HepG2 (cell line): ENCODE results near the gene PLOD2.

Experiments used
- ELF1 ChIP-seq: sonication (generic); formaldehyde crosslinking; IDR thresholded peaks from 2 replicates; pipeline ENCODE4 v1.4.0; 2020; ENCODE audit warnings: missing genetic modification reagents
- EP300 ChIP-seq, 3 experiments: sonication (generic) in 1 of 3; formaldehyde crosslinking in 1 of 3; IDR thresholded peaks; 2 replicates each; pipeline versions ENCODE4 v1.5.1 to v1.6.1; 2011 to 2020; ENCODE audit warnings: low read depth in 2 of 3, low read length in 2 of 3, borderline replicate concordance in 1 of 3, improper control_type of control experiment in 1 of 3, mild to moderate bottlenecking in 1 of 3, missing genetic modification reagents in 1 of 3, moderate library complexity in 1 of 3
- JUNB ChIP-seq: sonication (generic); formaldehyde crosslinking; IDR thresholded peaks from 2 replicates; pipeline ENCODE4 v1.8.0; 2022; ENCODE audit warnings: missing genetic modification reagents, mild to moderate bottlenecking, borderline replicate concordance
- NFIC ChIP-seq: IDR thresholded peaks from 2 replicates; pipeline ENCODE4 v1.6.1; 2012; ENCODE audit warnings: mild to moderate bottlenecking, low read length, inconsistent platforms
- POLR2A ChIP-seq, 2 experiments: IDR thresholded peaks; 2 replicates each; pipeline ENCODE4 v1.6.1; 2011; ENCODE audit warnings: low read depth in 2 of 2, low read length in 2 of 2, mild to moderate bottlenecking in 1 of 2, moderate library complexity in 1 of 2; ENCODE audit not compliant: insufficient read depth in 1 of 2
- POLR2AphosphoS5 ChIP-seq: IDR thresholded peaks from 2 replicates; pipeline ENCODE4 v1.6.1; 2012; ENCODE audit warnings: low read depth, low read length
- ZNF12 ChIP-seq: sonication (generic); formaldehyde crosslinking; IDR thresholded peaks from 2 replicates; pipeline ENCODE4 v1.5.0; 2020; ENCODE audit warnings: missing genetic modification reagents
- ZNF589 ChIP-seq: sonication (generic); formaldehyde crosslinking; conservative IDR thresholded peaks from 2 replicates; pipeline ENCODE4 v1.8.0; 2022; ENCODE audit warnings: mild to moderate bottlenecking, moderate library complexity, missing genetic modification reagents
- TF ChIP-seq, protein P1 (sequence below): sonication (generic); formaldehyde crosslinking; IDR thresholded peaks from 2 replicates; pipeline ENCODE4 v1.5.1; 2020; ENCODE audit warnings: mild to moderate bottlenecking, missing genetic modification reagents, moderate library complexity
- TF ChIP-seq, protein P2 (sequence below): sonication (generic); formaldehyde crosslinking; IDR thresholded peaks from 2 replicates; pipeline ENCODE4 v1.5.0; 2020; ENCODE audit warnings: mild to moderate bottlenecking, missing genetic modification reagents, moderate library complexity
- TF ChIP-seq, protein P3 (sequence below): sonication (generic); formaldehyde crosslinking; IDR thresholded peaks from 2 replicates; pipeline ENCODE4 v1.4.0; 2020; ENCODE audit warnings: missing genetic modification reagents
- TF ChIP-seq, protein P4 (sequence below): sonication (generic); formaldehyde crosslinking; IDR thresholded peaks from 2 replicates; pipeline ENCODE4 v1.4.0; 2020; ENCODE audit warnings: missing genetic modification reagents
- TF ChIP-seq, protein P5 (sequence below): sonication (generic); formaldehyde crosslinking; IDR thresholded peaks from 2 replicates; pipeline ENCODE4 v1.8.1; 2023; ENCODE audit warnings: mild to moderate bottlenecking, missing genetic modification reagents, borderline replicate concordance

DNA sequence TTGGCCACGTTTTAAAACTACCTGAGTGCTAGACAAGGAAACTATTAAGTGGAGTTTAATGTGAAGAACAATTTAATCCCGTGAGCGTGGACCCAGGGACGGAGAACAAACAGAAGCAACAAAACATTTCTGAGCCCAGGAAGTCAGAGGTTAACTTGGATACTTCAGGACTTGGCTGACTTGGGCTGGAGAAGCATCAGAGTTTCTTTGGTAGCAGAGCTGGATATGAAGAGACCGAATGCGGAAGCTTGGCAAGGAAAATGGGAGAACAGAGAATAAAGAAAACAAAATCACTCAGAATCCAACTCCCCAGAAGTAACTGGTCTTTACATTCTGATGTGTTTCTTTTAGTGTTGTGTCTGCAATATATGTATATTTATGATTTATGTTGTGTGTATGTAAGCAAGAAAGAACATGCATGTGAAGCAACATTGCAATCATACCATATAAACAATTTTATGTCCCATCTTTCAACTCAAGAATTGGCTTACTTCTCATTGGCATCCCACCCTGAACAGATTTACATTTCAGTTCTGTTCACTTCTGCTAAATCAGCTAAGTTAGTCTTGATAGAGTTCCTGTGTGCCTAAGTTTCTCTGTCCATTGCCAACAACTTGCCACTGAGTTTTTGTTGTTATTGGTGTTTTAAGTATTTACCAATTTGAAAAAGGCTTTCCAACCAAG, 17.2 kb upstream of the PLOD2 start:
- TF ChIP-seq, protein P1, sequence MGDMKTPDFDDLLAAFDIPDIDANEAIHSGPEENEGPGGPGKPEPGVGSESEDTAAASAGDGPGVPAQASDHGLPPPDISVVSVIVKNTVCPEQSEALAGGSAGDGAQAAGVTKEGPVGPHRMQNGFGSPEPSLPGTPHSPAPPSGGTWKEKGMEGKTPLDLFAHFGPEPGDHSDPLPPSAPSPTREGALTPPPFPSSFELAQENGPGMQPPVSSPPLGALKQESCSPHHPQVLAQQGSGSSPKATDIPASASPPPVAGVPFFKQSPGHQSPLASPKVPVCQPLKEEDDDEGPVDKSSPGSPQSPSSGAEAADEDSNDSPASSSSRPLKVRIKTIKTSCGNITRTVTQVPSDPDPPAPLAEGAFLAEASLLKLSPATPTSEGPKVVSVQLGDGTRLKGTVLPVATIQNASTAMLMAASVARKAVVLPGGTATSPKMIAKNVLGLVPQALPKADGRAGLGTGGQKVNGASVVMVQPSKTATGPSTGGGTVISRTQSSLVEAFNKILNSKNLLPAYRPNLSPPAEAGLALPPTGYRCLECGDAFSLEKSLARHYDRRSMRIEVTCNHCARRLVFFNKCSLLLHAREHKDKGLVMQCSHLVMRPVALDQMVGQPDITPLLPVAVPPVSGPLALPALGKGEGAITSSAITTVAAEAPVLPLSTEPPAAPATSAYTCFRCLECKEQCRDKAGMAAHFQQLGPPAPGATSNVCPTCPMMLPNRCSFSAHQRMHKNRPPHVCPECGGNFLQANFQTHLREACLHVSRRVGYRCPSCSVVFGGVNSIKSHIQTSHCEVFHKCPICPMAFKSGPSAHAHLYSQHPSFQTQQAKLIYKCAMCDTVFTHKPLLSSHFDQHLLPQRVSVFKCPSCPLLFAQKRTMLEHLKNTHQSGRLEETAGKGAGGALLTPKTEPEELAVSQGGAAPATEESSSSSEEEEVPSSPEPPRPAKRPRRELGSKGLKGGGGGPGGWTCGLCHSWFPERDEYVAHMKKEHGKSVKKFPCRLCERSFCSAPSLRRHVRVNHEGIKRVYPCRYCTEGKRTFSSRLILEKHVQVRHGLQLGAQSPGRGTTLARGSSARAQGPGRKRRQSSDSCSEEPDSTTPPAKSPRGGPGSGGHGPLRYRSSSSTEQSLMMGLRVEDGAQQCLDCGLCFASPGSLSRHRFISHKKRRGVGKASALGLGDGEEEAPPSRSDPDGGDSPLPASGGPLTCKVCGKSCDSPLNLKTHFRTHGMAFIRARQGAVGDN (CRISPR knock-in tag) = no peak
- TF ChIP-seq, protein P2, sequence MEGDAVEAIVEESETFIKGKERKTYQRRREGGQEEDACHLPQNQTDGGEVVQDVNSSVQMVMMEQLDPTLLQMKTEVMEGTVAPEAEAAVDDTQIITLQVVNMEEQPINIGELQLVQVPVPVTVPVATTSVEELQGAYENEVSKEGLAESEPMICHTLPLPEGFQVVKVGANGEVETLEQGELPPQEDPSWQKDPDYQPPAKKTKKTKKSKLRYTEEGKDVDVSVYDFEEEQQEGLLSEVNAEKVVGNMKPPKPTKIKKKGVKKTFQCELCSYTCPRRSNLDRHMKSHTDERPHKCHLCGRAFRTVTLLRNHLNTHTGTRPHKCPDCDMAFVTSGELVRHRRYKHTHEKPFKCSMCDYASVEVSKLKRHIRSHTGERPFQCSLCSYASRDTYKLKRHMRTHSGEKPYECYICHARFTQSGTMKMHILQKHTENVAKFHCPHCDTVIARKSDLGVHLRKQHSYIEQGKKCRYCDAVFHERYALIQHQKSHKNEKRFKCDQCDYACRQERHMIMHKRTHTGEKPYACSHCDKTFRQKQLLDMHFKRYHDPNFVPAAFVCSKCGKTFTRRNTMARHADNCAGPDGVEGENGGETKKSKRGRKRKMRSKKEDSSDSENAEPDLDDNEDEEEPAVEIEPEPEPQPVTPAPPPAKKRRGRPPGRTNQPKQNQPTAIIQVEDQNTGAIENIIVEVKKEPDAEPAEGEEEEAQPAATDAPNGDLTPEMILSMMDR (CRISPR knock-in tag) = no peak
- TF ChIP-seq JUNB (CRISPR knock-in tag) (no peak), EP300 (IDR thresholded peaks at IDR 0.05; ENCODE audit: low read depth in 2 of 2, low read length in 2 of 2) (no peak), EP300 (CRISPR knock-in tag; IDR thresholded peaks at IDR 0.05; ENCODE audit: borderline replicate concordance) (no peak), ELF1 (CRISPR knock-in tag) (no peak), NFIC (no peak), POLR2A (IDR thresholded peaks at IDR 0.05; ENCODE audit: insufficient read depth in 1 of 2, low read depth in 2 of 2, low read length in 2 of 2) (no peak), POLR2AphosphoS5 (no peak), ZNF589 (no peak), ZNF12 (CRISPR knock-in tag) (no peak)
- TF ChIP-seq, protein P3, sequence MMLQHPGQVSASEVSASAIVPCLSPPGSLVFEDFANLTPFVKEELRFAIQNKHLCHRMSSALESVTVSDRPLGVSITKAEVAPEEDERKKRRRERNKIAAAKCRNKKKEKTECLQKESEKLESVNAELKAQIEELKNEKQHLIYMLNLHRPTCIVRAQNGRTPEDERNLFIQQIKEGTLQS (CRISPR knock-in tag) = no peak
- TF ChIP-seq, protein P4, sequence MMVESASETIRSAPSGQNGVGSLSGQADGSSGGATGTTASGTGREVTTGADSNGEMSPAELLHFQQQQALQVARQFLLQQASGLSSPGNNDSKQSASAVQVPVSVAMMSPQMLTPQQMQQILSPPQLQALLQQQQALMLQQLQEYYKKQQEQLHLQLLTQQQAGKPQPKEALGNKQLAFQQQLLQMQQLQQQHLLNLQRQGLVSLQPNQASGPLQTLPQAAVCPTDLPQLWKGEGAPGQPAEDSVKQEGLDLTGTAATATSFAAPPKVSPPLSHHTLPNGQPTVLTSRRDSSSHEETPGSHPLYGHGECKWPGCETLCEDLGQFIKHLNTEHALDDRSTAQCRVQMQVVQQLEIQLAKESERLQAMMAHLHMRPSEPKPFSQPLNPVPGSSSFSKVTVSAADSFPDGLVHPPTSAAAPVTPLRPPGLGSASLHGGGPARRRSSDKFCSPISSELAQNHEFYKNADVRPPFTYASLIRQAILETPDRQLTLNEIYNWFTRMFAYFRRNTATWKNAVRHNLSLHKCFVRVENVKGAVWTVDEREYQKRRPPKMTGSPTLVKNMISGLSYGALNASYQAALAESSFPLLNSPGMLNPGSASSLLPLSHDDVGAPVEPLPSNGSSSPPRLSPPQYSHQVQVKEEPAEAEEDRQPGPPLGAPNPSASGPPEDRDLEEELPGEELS (CRISPR knock-in tag) = no peak
- TF ChIP-seq, protein P5, sequence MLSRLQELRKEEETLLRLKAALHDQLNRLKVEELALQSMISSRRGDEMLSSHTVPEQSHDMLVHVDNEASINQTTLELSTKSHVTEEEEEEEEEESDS (CRISPR knock-in tag) = no peak
